Smooth muscle cell (in vitro differentiated cells): ENCODE data around the gene CNTN1. TPM values are rescaled to one million over a fixed set of nuclear protein-coding genes. Genes with fewer than 3 reads are reported as not detected.
A peak's percentile ranks its signal among the peaks of the same experiment; 100 is the strongest.

Experiments used
- DNase-seq: peaks from one replicate; lab custom pipeline; 2025; ENCODE audit not compliant: unreplicated experiment; lab: John Stamatoyannopoulos, UW
- H2AFZ ChIP-seq: fragments of 200-600 bp; sonication (generic); 2 replicates; pipeline ENCODE4 v1.6.0; 2016; ENCODE audit warnings: antibody characterized with exemption, low read depth, mild to moderate bottlenecking
- H3F3A ChIP-seq: fragments of 200-600 bp; sonication (generic); 2 replicates; pipeline ENCODE4 v1.6.0; 2017; ENCODE audit warnings: antibody characterized with exemption, low read depth
- H3K27ac ChIP-seq: fragments of 200-600 bp; sonication (generic); 2 replicates; pipeline ENCODE4 v1.5.1; 2016; ENCODE audit warnings: low read depth, mild to moderate bottlenecking
- H3K27me3 ChIP-seq: fragments of 200-600 bp; sonication (generic); 2 replicates; pipeline ENCODE4 v1.6.1; 2016; ENCODE audit warnings: low read depth, mild to moderate bottlenecking
- H3K36me3 ChIP-seq: fragments of 200-600 bp; sonication (generic); 2 replicates; pipeline ENCODE4 v1.5.1; 2016; ENCODE audit warnings: low read depth
- H3K4me1 ChIP-seq: fragments of 200-600 bp; sonication (generic); 2 replicates; pipeline ENCODE4 v1.5.1; 2016; ENCODE audit warnings: low read depth
- H3K4me2 ChIP-seq: fragments of 200-600 bp; sonication (generic); 2 replicates; pipeline ENCODE4 v1.6.0; 2016; ENCODE audit warnings: mild to moderate bottlenecking
- H3K4me3 ChIP-seq: fragments of 200-600 bp; sonication (generic); 2 replicates; pipeline ENCODE4 v1.5.1; 2016; ENCODE audit warnings: mild to moderate bottlenecking
- H3K79me2 ChIP-seq: fragments of 200-600 bp; sonication (generic); 2 replicates; pipeline ENCODE4 v1.6.0; 2016; ENCODE audit warnings: low read depth, mild to moderate bottlenecking
- H3K9ac ChIP-seq: fragments of 200-600 bp; sonication (generic); 2 replicates; pipeline ENCODE4 v1.6.0; 2016; ENCODE audit warnings: low read depth
- H3K9me3 ChIP-seq: fragments of 200-600 bp; sonication (generic); replicated peaks from 2 replicates; pipeline ENCODE4 v1.5.1; 2016; ENCODE audit warnings: low read depth
- H4K20me1 ChIP-seq: fragments of 200-600 bp; sonication (generic); 2 replicates; pipeline ENCODE4 v1.6.0; 2016; ENCODE audit warnings: low read depth
- WGBS: methylation state at CpG from one replicate; pipeline ENCODE4 v1.1.7; 2016; ENCODE audit warnings: low lambda C conversion rate; 5-methylcytosine and 5-hydroxymethylcytosine counted together
- polyA plus RNA-seq: library from polyadenylated mRNA; unstranded; fragments of >200 nt; fragmentation: Nextera tagmentation; extraction: Ambion mirVana; gene quantifications from 2 replicates; pipeline ENCODE4 v1.2.1, GENCODE V29; 2016
- total RNA-seq: library from RNA; depleted of rRNA; stranded (reverse); fragments of >200 nt; gene quantifications from 2 replicates; pipeline ENCODE4 v1.2.3, GENCODE V29; 2014
- TF ChIP-seq, protein P1 (sequence below): fragments of 200-600 bp; sonication (generic); IDR thresholded peaks from 2 replicates; pipeline ENCODE4 v1.5.1; 2017; ENCODE audit warnings: borderline replicate concordance, mild to moderate bottlenecking, antibody characterized with exemption; ENCODE audit not compliant: insufficient read depth, poor library complexity, severe bottlenecking

Gene CNTN1
- 0.94 and 1.2 TPM in 2 replicates for total RNA-seq
- 0.37 and 0.58 TPM in 2 replicates for polyA plus RNA-seq

DNA sequence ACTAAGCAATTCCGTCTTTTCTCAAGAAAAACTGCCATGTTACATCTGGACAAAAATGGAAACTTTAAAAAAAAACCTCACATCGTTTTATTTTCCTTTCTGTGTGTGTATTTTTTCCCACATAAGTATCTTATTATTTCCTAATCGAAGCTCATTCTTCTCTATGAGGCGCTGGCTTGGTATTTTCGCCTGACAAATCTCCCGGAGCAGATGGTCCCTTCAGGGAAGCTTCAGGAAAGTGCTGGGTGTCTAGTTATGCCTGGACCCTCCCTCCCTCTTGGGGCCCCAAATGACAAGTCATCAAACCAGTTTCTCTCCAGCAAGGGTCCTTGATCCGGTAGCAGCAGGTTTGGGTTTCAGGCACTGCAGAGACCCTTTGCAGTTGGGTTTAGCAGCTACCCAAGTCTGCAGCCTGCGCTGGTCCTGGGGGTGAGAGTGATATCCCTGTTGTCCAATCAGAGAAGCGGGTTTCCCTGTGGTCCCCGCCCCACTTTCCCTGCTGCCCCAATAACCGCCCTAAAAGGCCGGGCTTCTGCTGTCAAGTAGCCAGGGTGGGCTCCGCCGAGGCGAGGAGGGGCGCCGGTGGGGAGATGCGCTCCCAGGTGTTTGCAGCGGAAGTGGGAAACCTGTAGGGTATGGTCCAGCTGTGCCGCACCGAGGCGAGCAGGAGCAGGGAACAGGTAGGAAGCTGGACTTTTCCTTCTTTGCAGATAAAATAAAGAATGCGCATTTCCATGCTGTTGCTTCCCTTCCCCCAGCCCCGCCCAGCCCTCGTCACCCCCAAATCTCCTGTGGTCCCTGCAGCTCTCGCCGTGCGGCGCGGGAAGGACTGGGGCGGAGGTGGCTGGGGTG is at the start of gene CNTN1:
Gene CNTN1, plus strand, starts transcription at position 527 of the 852 bp plus-strand sequence.
- H3K27me3 ChIP-seq = peaks cover 56% of the 10 kb centered on the region
- DNase-seq = peak; percentile 9
- H3K4me2 ChIP-seq = peak within 1 kb of the TSS; percentile 99
- no peak within 1 kb of the TSS for H3K9ac ChIP-seq
- H2AFZ ChIP-seq = peak within 1 kb of the TSS; percentile 75
- H4K20me1 ChIP-seq = no peaks in the 10 kb centered on the region
- no peak within 1 kb of the TSS for H3K27ac ChIP-seq
- WGBS = 11% methylated on average over 23 of the region's 31 CpGs
- H3K9me3 ChIP-seq = no peaks in the 10 kb centered on the region
- no peaks in the 10 kb centered on the region for H3F3A ChIP-seq
- H3K4me3 ChIP-seq = peak within 1 kb of the TSS; percentile 69
- H3K79me2 ChIP-seq = no peaks in the 10 kb centered on the region
- no peaks in the 10 kb centered on the region for H3K36me3 ChIP-seq
- TF ChIP-seq, protein P1, sequence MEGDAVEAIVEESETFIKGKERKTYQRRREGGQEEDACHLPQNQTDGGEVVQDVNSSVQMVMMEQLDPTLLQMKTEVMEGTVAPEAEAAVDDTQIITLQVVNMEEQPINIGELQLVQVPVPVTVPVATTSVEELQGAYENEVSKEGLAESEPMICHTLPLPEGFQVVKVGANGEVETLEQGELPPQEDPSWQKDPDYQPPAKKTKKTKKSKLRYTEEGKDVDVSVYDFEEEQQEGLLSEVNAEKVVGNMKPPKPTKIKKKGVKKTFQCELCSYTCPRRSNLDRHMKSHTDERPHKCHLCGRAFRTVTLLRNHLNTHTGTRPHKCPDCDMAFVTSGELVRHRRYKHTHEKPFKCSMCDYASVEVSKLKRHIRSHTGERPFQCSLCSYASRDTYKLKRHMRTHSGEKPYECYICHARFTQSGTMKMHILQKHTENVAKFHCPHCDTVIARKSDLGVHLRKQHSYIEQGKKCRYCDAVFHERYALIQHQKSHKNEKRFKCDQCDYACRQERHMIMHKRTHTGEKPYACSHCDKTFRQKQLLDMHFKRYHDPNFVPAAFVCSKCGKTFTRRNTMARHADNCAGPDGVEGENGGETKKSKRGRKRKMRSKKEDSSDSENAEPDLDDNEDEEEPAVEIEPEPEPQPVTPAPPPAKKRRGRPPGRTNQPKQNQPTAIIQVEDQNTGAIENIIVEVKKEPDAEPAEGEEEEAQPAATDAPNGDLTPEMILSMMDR = no peak
- H3K4me1 ChIP-seq = peaks cover 6% of the 10 kb centered on the region

DNA sequence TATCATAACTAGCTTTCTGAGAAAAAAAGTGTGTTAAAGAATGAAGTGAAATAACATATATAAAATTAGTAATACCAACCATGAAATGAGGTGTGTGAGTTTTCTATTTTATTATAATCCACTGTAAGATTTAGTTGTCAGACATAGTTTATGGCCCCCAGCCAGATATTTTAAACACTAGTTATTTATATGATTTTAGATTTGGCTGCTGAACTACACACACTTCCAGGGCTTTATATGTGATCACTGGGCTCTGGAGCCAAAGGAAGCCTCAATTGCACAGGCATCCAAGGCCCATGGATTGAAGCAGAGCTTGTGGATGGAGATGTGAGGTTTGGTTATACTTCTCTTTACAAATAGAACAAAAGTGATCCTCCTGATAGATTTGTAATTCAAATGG is 48.7 kb upstream of the CNTN1 start:
- no peaks in the 10 kb centered on the region for H3F3A ChIP-seq
- TF ChIP-seq, protein P1 = no peak

DNA sequence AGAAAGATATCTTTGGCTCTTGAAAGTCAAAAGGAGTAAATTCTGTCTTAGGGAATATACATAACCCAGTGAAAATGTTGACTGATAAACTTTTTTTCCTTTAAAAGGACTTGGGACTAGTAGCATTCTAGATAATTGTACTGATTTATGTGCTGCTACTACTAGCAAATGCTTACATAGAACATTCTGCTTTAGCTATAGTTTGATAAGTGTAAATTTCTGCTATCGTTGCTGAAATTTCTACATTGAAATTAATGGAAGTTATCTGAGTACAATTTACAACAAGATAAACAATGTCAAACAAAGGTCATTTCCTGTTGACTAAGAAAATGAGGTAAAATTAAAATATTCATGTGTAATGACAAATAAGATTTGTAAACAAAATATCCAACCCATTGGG is 48.3 kb upstream of the CNTN1 start:
- Histone ChIP-seq H3K36me3 (no peaks in the 10 kb centered on the region), H3K4me1 (no peaks in the 10 kb centered on the region), H4K20me1 (no peaks in the 10 kb centered on the region), H3K79me2 (no peaks in the 10 kb centered on the region), H2AFZ (no peak overlapping the region), H3K27me3 (no peaks in the 10 kb centered on the region), H3K27ac (no peak overlapping the region), H3K4me2 (no peak overlapping the region), H3F3A (no peaks in the 10 kb centered on the region), H3K4me3 (no peak overlapping the region), H3K9ac (no peak overlapping the region), H3K9me3 (no peaks in the 10 kb centered on the region)
- 92% methylated on average over 1 of the region's 1 CpG for WGBS
- TF ChIP-seq, protein P1 = no peak
- DNase-seq = no peak

More for the DNA sequence above, 48.7 kb upstream of the CNTN1 start:
- Histone ChIP-seq H3K79me2 (no peaks in the 10 kb centered on the region), H3K4me3 (no peak overlapping the region), H3K4me2 (no peak overlapping the region), H3K27me3 (no peaks in the 10 kb centered on the region), H2AFZ (no peak overlapping the region), H4K20me1 (no peaks in the 10 kb centered on the region), H3K4me1 (no peaks in the 10 kb centered on the region), H3K36me3 (no peaks in the 10 kb centered on the region), H3K9me3 (no peaks in the 10 kb centered on the region), H3K9ac (no peak overlapping the region), H3K27ac (no peak overlapping the region)
- no peak for DNase-seq

DNA sequence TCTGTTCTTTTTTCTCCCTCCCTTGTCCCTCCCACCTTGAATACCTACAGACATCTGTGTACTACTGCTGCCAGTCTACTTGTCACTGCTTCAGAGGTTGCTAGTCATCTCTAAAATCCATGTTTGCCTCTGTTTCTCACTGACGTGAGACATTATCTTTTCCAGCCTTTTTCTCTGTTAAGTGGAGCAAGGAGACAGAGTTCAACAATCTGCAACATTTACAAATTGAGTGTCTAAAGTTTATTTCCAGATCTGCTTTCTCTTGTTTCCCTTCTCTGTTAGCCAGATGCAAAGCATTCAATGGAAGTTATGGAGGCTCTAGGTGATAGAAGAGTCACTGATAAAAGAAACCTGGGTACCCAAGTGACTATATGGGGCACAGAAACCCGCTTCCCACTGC is 47.5 kb upstream of the CNTN1 start:
- H3K27me3 ChIP-seq = no peaks in the 10 kb centered on the region
- no peaks in the 10 kb centered on the region for H4K20me1 ChIP-seq
- H3K9ac ChIP-seq = no peak overlapping the region
- DNase-seq = no peak
- no peaks in the 10 kb centered on the region for H3K9me3 ChIP-seq
- H3K79me2 ChIP-seq = no peaks in the 10 kb centered on the region
- TF ChIP-seq, protein P1 = no peak
- H3K4me1 ChIP-seq = no peaks in the 10 kb centered on the region
- no peaks in the 10 kb centered on the region for H3F3A ChIP-seq
- no peaks in the 10 kb centered on the region for H3K36me3 ChIP-seq
- H3K4me3 ChIP-seq = no peak overlapping the region
- 92% methylated on average over 2 of the region's 2 CpGs for WGBS
- H3K27ac ChIP-seq = no peak overlapping the region
- no peak overlapping the region for H3K4me2 ChIP-seq
- no peak overlapping the region for H2AFZ ChIP-seq
